Activated gamma-delta T cell treated with anti-CD3 and anti-CD28 coated beads, Interleukin-2, amount 50 U/mL, for 16 hours (primary cell): ENCODE results near the gene RPL3.

Experiments used
- DNase-seq: peaks from one replicate; pipeline ENCODE4 v3.0.0-alpha.2; 2020; ENCODE audit warnings: low read depth

The RPL3 gene

DNA sequence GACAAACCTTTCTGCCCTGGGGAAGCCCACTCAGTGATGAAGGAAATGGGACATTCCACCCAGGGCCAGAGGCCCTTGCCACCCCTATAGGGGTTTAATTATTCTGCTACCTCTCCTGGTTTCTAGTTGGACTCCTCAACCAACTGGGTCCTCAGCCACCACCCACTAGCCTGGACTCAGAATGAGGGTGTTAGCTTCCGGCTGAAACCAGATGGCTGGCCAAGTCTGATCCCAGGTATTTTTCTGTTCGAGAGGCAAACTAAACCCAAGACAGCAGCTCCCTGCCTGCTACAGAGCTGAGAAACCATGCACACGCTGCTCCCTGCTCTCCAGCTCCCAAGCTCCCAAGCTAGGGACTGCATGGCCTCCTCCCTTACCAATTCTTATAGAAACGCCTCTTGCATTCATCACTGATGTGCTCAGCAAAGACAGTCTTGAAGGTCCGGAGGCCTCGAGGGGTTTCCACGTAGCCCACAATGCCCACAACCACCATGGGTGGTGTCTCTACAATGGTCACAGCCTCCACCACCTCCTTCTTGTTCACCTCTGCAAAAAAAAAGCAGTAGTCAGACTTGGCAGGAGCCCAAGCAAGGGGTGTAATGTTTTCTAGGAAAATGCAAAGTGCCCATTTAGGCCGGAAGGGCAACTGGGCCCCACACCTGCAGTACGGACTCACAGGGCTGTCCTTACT lies 2.2 kb downstream of the RPL3 start:
- peak; percentile 30 for DNase-seq

DNA sequence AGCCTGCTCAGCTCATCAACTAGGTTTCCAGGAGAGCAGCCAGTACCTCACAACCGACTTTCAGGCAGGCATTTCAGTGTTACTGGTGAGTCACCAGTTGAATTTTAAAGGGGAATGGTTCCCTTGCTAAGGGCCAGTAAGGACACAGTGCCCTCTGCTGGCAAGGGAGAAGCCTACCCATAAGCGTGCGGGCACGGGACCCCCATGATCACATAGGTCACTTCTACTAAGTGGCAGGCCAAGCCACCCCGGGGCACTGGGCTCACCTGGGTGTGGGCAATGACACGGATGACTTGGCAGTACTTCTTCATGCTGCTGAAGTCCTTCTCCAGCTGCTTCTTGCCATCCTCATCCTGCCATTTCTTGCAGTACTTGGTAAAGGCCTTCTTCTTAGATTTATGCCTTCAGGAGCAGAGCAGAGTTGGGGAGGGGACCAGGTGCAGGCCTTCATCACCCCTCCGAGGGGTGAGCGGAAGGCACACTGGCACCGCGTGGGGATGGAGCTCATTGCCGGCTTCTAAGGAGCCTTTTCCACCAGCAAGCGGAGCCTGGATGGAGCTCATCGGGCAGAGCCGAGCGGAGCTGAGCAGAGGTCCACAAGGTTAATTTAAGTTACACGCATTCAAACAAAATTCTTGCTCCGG lies 2.9 kb downstream of the RPL3 start:
- peak; percentile 75 for DNase-seq

GRCh38 chr22:39315389-39315788 lies 4.0 kb downstream of the RPL3 start:
- no peak for DNase-seq

- DNase-seq, result no peak
Measured at GRCh38 chr22:39314251-39314971, 5.0 kb downstream of the RPL3 start.

DNA sequence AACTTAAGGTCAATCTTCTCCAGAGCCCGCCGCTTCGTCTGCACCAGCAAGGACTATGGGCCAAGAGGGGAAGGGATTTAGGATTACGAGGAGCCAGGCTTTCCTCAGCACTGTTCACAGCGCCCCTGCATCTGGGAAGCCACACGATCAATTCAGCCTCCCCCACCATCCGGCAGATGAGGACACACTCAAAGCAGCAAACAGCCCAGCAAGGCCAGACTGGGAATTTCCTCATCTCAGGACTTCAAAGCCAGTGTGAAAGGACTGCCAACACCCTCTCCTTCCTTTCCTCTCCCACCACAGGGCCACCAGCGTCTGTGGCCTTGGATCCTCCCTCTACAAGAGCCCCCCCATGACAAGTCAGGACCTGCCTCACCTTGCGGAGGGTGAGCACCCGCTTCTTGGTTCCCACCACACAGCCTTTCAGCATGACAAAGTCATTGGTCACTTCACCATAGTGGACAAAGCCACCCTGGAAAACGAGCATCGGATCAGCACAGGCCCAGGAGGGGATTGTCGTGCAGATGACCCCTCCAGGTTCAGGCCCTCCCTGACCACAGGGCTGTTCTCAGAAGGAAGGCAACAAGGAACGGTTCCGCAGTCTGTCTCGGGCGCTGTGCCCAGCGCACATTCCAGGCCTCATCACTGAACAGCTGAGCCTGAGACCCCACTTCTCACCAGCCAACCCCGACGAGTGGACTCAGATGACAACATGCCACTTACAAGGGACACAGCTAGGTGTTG lies 6.0 kb downstream of the RPL3 start:
- DNase-seq, result no peak

DNA sequence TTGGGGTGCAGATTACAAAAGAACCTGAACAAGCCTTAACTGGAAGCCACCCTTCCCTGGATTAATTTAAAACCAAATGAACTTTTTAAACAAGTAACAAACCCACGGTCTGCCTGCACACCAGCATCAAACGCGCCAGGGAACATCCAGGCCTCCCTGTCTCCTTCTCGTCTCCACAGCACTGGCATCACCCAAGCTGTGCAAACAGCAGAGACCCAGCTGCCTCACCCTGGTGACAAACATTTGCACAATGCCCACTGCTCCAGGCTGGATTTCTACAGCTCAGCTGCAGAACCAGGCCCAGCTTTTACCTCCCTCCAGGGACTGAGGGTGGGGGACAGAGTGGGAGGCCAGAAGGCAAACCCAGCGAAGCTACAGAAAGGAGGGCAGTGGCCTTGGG lies 7.0 kb downstream of the RPL3 start:
- DNase-seq, result no peak

DNA sequence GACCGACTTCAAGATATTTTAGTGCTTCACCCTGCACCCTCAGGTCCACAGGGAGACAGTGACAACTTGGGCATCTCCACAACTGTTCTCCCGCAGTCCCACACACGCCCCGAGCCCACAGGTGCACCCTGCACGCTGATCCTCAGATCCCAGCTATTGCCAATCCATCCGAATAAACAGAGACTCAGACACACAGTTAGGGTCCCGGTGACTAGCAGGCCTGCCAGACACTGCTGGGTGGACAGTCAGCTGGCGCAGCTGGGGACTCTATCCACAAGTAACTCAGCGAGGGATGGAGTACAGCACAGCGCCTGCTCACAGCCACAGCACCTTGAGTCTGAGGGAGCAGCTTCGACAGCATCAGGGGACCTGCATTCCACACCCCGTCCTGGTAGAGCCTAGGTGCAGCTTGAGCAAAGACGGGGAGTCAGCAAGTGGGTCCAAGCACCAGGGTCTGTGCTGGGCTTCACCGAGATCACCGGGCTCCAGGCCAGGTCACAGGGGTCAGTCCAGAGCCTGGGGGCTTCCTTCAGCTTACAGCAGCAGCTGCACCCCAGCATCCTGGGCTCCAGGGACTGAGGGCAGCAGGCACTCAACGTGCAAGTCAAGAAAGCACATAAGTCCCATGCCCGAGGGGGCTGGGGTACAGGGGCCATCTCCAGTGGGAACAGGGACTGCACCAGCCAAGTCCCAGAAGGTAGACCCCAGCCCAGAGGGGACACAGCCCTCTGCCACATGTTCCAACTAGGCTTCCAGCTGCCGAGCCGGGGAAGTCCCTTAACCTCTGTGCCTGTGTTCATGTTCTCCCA lies 7.6 kb downstream of the RPL3 start:
- DNase-seq, result no peak

GRCh38 chr22:39309881-39310714 lies 9.3 kb downstream of the RPL3 start:
- no peak for DNase-seq

- DNase-seq, result no peak
Measured at GRCh38 chr22:39309364-39309861, 10.0 kb downstream of the RPL3 start.

DNA sequence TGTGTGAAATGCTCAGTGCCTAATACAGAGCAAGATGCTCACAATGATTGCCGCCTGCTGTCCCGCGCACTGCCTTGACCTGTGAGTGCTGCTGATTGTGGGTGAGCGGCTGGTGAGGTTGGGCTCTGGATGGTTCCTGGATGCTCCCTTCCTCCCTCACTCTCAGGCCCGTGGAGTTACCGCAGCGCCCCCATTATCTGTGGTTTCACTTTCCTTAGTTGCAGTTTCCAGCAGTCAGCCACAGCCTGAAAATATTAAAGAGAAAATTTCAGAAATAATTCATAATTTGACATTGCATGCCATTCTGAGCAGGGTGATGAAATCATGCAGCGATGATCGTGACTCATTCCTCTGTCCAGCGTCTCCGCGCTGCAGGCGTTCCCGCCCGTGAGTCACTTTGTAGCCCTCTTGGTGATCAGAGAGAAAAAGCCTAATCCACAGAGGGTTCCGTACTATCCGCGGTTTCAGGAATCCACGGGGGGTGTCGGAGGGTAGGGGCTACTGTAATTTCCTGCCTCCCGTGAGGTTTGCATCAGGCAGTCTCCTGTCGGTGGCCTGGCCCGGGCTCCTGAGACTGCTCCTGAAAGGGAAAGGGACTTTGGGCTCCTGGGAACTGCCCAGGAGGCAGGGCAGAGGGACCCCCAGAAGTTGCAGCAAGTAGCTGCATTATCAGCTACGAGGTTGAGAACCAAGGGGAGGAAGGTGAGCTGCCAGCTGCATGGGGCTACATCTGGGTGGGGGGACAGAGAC lies 10.6 kb downstream of the RPL3 start:
- DNase-seq, result no peak

DNA sequence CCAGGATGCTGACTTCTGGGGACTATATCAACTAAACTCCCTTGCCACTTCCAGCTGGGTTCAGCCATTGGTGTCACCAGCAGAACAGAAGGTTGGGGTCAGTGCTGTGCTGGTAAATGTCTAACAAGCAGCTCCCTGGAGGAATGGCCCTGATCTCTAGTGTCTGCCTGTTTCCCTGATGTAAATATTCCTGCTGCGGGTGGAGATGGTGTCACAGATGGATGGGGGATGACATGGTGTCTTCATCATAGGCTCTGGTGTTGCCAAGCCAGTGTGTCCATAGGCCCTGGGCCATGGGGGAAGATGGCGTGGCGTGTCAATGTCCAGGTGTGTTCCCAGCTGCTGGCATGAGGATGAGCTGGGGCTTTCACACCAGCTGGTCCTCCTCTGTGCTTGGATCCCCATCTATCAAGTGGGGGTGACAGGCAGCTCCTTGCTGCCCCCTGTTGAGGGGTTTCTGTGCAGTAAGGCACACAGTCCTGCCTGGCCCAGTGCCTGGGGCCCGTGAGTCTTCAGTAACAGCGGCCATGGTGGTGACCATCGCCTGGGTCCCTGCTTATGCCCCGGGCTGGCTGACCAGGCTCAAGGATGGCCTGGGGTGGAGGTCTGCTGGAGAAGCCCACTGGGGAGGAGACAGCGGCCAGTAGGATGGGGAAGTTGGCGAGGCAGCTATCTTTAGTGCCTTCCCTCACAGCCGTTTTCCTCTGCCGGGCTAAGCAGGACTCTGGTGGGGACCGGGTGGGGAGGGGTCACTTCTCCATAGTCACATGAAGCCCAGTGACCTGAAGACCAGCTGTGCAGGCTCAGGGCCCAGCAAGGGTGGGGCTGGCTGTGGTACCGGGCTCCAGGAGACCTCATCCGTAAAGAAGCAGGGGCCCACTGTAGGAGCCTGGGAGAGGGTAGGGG lies 12.7 kb downstream of the RPL3 start:
- DNase-seq, result peak; percentile 19

DNA sequence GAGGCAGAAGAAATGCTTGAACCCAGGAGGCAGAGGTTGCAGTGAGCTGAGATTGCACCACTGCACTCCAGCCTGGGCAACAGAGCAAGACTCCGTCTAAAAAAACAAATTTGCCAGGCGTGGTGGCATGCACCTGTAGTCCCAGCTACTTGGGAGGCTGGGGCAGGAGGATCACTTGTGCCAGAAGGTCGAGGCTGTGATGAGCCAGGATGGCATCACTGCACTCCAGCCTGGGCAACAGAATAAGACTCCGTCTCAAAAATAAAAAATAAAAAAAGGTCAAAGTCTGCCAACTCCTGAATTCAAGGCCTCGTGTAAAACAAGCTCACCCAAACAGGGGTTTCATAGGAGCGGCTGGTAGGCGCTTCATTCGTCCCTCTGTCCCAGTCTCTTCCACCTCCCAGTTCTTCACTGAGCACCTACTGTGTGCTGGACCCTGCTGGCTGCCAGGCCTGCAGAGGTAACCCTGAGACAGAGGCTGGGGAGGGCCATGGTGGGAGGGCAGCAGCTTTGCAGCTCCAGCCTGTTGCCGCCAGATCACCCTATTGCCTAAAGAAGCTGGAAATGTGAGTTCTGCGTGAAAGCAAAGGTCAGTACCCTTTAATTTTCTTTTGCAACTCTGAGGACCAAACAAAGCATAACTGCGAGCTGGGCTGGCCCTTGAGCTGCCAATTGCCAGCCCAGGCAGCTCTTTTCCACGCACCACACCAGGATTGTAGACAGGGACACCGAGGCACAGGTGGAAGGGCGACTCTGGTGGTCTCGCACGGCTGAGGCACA lies 15.3 kb downstream of the RPL3 start:
- DNase-seq, result no peak

- DNase-seq, result no peak
Measured at GRCh38 chr22:39303358-39303757, 16.1 kb downstream of the RPL3 start.

- no peak for DNase-seq
Measured at GRCh38 chr22:39302431-39302960, 16.9 kb downstream of the RPL3 start.

DNA sequence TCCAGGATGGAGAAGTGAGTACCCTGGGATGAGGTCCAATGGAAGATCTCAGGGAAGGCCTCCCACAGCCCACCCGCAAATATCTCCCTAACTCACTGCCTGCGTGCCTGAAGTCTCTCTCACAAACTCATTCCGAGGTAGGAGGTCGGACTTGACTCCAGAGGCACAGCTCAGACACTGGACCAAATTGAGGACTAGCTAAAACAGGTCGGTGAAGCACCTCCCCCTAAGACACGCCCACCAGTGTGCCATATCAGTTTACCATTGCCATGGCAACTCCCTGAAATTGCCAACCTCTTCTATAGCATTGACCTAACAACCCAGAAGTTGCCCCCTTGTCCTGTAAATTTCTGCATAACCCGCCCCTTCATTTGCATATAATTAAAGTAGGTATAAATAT lies 17.5 kb downstream of the RPL3 start:
- no peak for DNase-seq

DNA sequence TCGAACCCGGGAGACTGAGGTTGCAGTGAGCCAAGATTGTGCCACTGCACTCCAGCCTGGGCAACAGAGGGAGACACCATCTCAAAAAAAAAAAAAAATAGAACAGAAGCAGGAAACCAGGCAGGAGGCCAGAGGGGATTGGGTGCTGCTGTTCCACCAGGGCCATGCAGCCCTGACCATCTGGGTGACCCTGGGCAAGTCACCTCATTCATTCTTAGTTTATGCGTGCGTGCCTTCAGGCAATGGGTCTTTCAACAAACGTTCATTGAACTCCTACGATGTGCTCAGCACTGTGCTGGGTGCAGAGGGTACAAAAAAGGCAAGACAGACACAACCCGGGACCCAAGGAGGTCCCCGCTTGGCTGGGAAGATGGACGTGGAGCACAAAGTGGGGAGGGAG lies 18.3 kb downstream of the RPL3 start:
- DNase-seq, result no peak

DNA sequence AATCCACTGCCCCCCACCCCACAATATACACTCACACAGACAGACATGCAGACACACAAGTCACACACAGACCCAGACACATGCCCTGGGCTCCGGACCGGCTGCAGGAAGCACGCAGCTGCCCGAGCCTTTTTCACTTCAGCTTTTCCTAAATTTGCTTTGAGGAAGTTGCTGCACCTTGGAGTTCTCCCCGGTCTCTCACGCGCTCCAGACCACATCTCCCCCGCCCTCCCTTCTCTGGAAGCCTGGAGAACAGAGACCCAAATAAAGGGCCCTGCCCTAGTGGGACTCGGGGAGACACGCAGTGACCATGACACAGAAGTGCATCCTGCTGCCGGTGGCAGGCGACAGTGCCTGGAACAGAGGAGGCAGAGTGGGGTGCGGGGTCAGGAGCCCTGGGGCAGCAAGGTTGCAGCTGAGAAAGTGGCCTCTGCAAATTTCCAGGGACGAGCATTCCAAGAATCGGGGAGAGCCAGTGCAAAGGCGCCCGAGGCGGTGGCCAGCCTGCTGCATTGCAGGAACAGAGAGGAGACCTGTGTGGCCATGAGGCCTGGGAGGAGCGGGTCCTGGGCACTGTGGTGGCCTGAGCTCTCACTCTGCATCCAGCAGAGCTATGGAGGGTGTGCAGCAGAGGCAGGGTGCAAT lies 19.1 kb downstream of the RPL3 start:
- DNase-seq, result no peak
